PC-9 (cell line): Measurements from ENCODE around the gene CIT. TPM values are rescaled to one million over a fixed set of nuclear protein-coding genes. Genes with fewer than 3 reads are reported as not detected.

Source experiments
- Bru-seq: library from RNA; stranded (reverse); fragments of 400-500 nt; gene quantifications from one replicate; lab custom pipeline; 2021; lab: Mats Ljungman, UMichigan
- BruChase-seq, 2 experiments: library from RNA; stranded (reverse); fragments of 400-500 nt; gene quantifications; one replicate each; lab custom pipeline; 2021; lab: Mats Ljungman, UMichigan
- BruUV-seq: library from RNA; stranded (reverse); fragments of 400-500 nt; replicated peaks from 2 replicates; lab custom pipeline; 2021; lab: Mats Ljungman, UMichigan
- CTCF ChIA-PET: fragments of 300-600 bp; sonication (Branson Sonifier 250); formaldehyde crosslinking; loops from one replicate; lab custom pipeline; 2022; ENCODE audit warnings: antibody characterized with exemption; lab: Charles Lee
- POLR2A ChIA-PET: fragments of 300-600 bp; sonication (Branson Sonifier 250); formaldehyde crosslinking; loops from one replicate; lab custom pipeline; 2022; ENCODE audit warnings: antibody characterized with exemption; ENCODE audit not compliant: unreplicated experiment; lab: Charles Lee
- DNase-seq, 2 experiments: peaks; one replicate each; pipeline versions ENCODE4 v3.0.0 to v3.0.0-alpha.2; 2015 to 2022; ENCODE audit warnings: mixed read lengths in 1 of 2
- H2AFZ ChIP-seq: fragments of 200-600 bp; sonication (generic); 2 replicates; pipeline ENCODE4 v1.8.1; 2017; ENCODE audit warnings: antibody characterized with exemption
- H3F3A ChIP-seq: fragments of 200-600 bp; sonication (generic); 2 replicates; pipeline ENCODE4 v1.8.1; 2017; ENCODE audit warnings: antibody characterized with exemption, mild to moderate bottlenecking, low read depth; ENCODE audit not compliant: insufficient read depth
- H3K27ac ChIP-seq: fragments of 200-600 bp; sonication (generic); 2 replicates; pipeline ENCODE4 v1.6.1; 2016; ENCODE audit warnings: mixed run types
- H3K27me3 ChIP-seq: fragments of 200-600 bp; sonication (generic); 2 replicates; pipeline ENCODE4 v1.6.1; 2016; ENCODE audit warnings: low read depth, mixed run types; ENCODE audit not compliant: insufficient read depth
- H3K36me3 ChIP-seq: fragments of 200-600 bp; sonication (generic); 2 replicates; pipeline ENCODE4 v1.6.1; 2016; ENCODE audit warnings: low read depth, mixed run types
- H3K4me1 ChIP-seq: fragments of 200-600 bp; sonication (generic); replicated peaks from 2 replicates; pipeline ENCODE4 v1.6.1; 2016; ENCODE audit warnings: mixed run types; ENCODE audit not compliant: insufficient read depth
- H3K4me2 ChIP-seq: fragments of 200-600 bp; sonication (generic); 2 replicates; pipeline ENCODE4 v1.6.1; 2017; ENCODE audit warnings: mixed run types
- H3K4me3 ChIP-seq: fragments of 200-600 bp; sonication (generic); 2 replicates; pipeline ENCODE4 v1.6.1; 2016; ENCODE audit warnings: mixed run types
- H3K79me2 ChIP-seq: fragments of 200-600 bp; sonication (generic); 2 replicates; pipeline ENCODE4 v1.6.1; 2017; ENCODE audit warnings: low read depth, mixed run types
- H3K9me2 ChIP-seq: fragments of 200-600 bp; sonication (generic); 2 replicates; pipeline ENCODE4 v1.8.1; 2017; ENCODE audit warnings: mild to moderate bottlenecking; ENCODE audit not compliant: insufficient read depth
- H3K9me3 ChIP-seq: fragments of 200-600 bp; sonication (generic); 2 replicates; pipeline ENCODE4 v1.8.1; 2016; ENCODE audit warnings: low read depth; ENCODE audit not compliant: insufficient read depth
- H4K20me1 ChIP-seq: fragments of 200-600 bp; sonication (generic); 2 replicates; pipeline ENCODE4 v1.8.1; 2017; ENCODE audit not compliant: insufficient read depth
- CTCF ChIP-seq: fragments of 200-600 bp; sonication (generic); conservative IDR thresholded peaks from 2 replicates; pipeline ENCODE4 v1.6.1; 2017; ENCODE audit warnings: mixed run types, antibody characterized with exemption, mild to moderate bottlenecking, moderate library complexity
- EZH2 ChIP-seq: fragments of 200-600 bp; sonication (generic); IDR thresholded peaks from 2 replicates; pipeline ENCODE4 v1.8.0; 2017; ENCODE audit warnings: antibody characterized with exemption, low read depth
- intact Hi-C: fragments of 100-400 bp; cut with micrococcal nuclease; formaldehyde crosslinking; loops from one replicate; pipeline ENCODE4 v1.10.0; 2022; ENCODE audit not compliant: unreplicated experiment
- long read RNA-seq: library from polyadenylated mRNA; stranded (forward); transcript quantifications from one replicate; pipeline ENCODE4 v2.0.0, GENCODE V29; 2022
- total RNA-seq: library from RNA; stranded (reverse); gene quantifications from 2 replicates; pipeline ENCODE4 v1.2.3, GENCODE V29; 2021

The CIT gene
- 73.9 and 81.8 TPM in 2 replicates for total RNA-seq
- percentile 86 among the genes with signal in this experiment for Bru-seq, nascent RNA
- percentile 74 among the genes with signal in this experiment for BruChase-seq, experiment 1, labeled RNA remaining after a 2-hour chase
- percentile 79 among the genes with signal in this experiment for BruChase-seq, experiment 2, labeled RNA remaining after a 6-hour chase
- long read RNA-seq, partial matches to known transcripts = 5 of 8 reads
- long read RNA-seq, other reads (novel, unspliced or antisense) = 3 of 8 reads

- H4K20me1 ChIP-seq = no peaks in the 10 kb centered on the region
- H3K4me3 ChIP-seq = peak within 1 kb of the TSS; percentile 91
- H3K27me3 ChIP-seq = no peaks in the 10 kb centered on the region
- intact Hi-C loops = loop anchor here (2.0 kb wide), 2 partner anchors 62 to 210 kb away; no protein-coding TSS in a partner anchor
- BruUV-seq = no TSS peak
- peaks cover 10% of the 10 kb centered on the region; the same call in 1 of the 2 replicates for H3K4me1 ChIP-seq
- H3K36me3 ChIP-seq = no peaks in the 10 kb centered on the region
- no peak within 1 kb of the TSS for H3K27ac ChIP-seq
- H3K79me2 ChIP-seq = no peaks in the 10 kb centered on the region
- DNase-seq = peak; percentile 80 to 87
- peak within 1 kb of the TSS; percentile 78 for H3K4me2 ChIP-seq
- ChIA-PET CTCF (no interaction called here), POLR2A (interaction anchor here (0.5 kb wide), 1 partner anchor 23 kb away, joined by 3 read pairs; no protein-coding TSS in a partner anchor)
- H3K9me2 ChIP-seq = no peaks in the 10 kb centered on the region
- no peaks in the 10 kb centered on the region for H3F3A ChIP-seq
- H2AFZ ChIP-seq = peak within 1 kb of the TSS; percentile 99
- TF ChIP-seq EZH2 = no peak
- no peak for TF ChIP-seq CTCF
- H3K9me3 ChIP-seq = no peaks in the 10 kb centered on the region
Observed at GRCh38 chr12:119876761-119877638, at the start of gene CIT. CIT (minus strand) TSS chr12:119877320; CDS start chr12:119876168, 1,152 bp downstream.

GRCh38 chr12:119925269-119925668 is 48.1 kb upstream of the CIT start:
- ChIA-PET CTCF (no interaction called here), POLR2A (no interaction called here)
- H4K20me1 ChIP-seq = no peaks in the 10 kb centered on the region
- H3K27ac ChIP-seq = no peak overlapping the region
- intact Hi-C loops = no loop called here
- no peaks in the 10 kb centered on the region for H3K27me3 ChIP-seq
- H3K9me3 ChIP-seq = no peaks in the 10 kb centered on the region
- no TSS peak for BruUV-seq
- no peak overlapping the region for H3K4me2 ChIP-seq
- no peaks in the 10 kb centered on the region for H3K79me2 ChIP-seq
- H2AFZ ChIP-seq = no peak overlapping the region
- no peak for DNase-seq
- H3F3A ChIP-seq = no peaks in the 10 kb centered on the region
- no peaks in the 10 kb centered on the region for H3K9me2 ChIP-seq
- TF ChIP-seq CTCF (no peak), EZH2 (no peak)
- H3K4me1 ChIP-seq = no peaks in the 10 kb centered on the region
- no peaks in the 10 kb centered on the region for H3K36me3 ChIP-seq
- H3K4me3 ChIP-seq = no peak overlapping the region

GRCh38 chr12:119920064-119920463 is 42.9 kb upstream of the CIT start:
- Histone ChIP-seq H3K9me2 (no peaks in the 10 kb centered on the region), H3K4me1 (peaks cover 2% of the 10 kb centered on the region), H3K4me3 (no peak overlapping the region), H2AFZ (no peak overlapping the region), H3K27ac (no peak overlapping the region), H4K20me1 (no peaks in the 10 kb centered on the region), H3K27me3 (no peaks in the 10 kb centered on the region), H3K4me2 (no peak overlapping the region), H3F3A (no peaks in the 10 kb centered on the region), H3K79me2 (no peaks in the 10 kb centered on the region), H3K9me3 (no peaks in the 10 kb centered on the region), H3K36me3 (no peaks in the 10 kb centered on the region)
- ChIA-PET POLR2A (no interaction called here), CTCF (no interaction called here)
- TF ChIP-seq EZH2 = no peak
- TF ChIP-seq CTCF = no peak
- no TSS peak for BruUV-seq
- intact Hi-C loops = no loop called here
- no peak for DNase-seq
